Central memory CD8-positive, alpha-beta T cell (primary cell): ENCODE measurements around the gene ANKIB1.

Source experiments
- ATAC-seq: fragments of 150-1000 bp; cut with Tn5 transposase; replicated peaks from 2 replicates; pipeline ENCODE4 v1.10.0; 2022; ENCODE audit warnings: mild to moderate bottlenecking, moderate FRiP score, moderate number of reproducible peaks; ENCODE audit not compliant: poor library complexity, severe bottlenecking; ENCODE audit errors: extremely low read depth
- DNase-seq, 2 donors: peaks; one replicate each; pipeline ENCODE4 v3.0.0; 2021; ENCODE audit warnings: low spot score in 2 of 2
- H3K27ac Mint-ChIP-seq: one replicate; pipeline ENCODE4 v1.8.0; 2022; ENCODE audit warnings: low read depth, mild to moderate bottlenecking, moderate library complexity, mixed read lengths
- H3K27me3 Mint-ChIP-seq: one replicate; pipeline ENCODE4 v1.8.0; 2022; ENCODE audit warnings: mixed read lengths
- H3K36me3 Mint-ChIP-seq: one replicate; pipeline ENCODE4 v1.8.0; 2022; ENCODE audit warnings: mild to moderate bottlenecking, moderate library complexity, mixed read lengths; ENCODE audit not compliant: insufficient read depth
- H3K4me1 Mint-ChIP-seq: one replicate; pipeline ENCODE4 v1.8.0; 2022; ENCODE audit warnings: mixed read lengths
- H3K4me3 Mint-ChIP-seq: one replicate; pipeline ENCODE4 v1.8.0; 2022; ENCODE audit warnings: mild to moderate bottlenecking, moderate library complexity, mixed read lengths
- H3K9me3 Mint-ChIP-seq: one replicate; pipeline ENCODE4 v1.8.0; 2022; ENCODE audit warnings: mixed read lengths

Gene ANKIB1

DNA sequence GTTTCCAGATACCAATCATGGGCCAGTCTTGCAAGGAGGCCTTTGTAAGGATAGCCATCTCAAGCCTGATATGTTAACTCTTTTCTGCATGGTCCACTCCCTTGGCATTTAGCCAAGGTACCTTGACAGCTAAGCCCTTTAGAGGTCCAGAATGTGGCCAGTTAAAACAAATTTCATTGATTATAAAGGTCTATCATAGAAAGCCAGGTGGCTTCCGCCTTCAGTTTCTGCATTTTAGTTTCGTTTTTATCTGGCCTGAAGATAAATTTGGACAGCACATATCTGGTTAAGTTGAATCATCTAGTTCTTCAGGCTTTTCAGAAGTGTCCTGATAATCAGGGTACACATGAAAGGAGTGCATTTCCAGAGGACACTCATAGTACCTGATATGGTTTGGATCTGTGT is 30.7 kb downstream of the ANKIB1 start:
- H3K27me3 Mint-ChIP-seq = no peaks in the 10 kb centered on the region
- DNase-seq (no peak), ATAC-seq (no peak)
- H3K36me3 Mint-ChIP-seq = peaks cover 6% of the 10 kb centered on the region
- peak overlapping the region; percentile 32 for H3K27ac Mint-ChIP-seq
- no peak overlapping the region for H3K4me3 Mint-ChIP-seq
- H3K4me1 Mint-ChIP-seq = peaks cover 40% of the 10 kb centered on the region
- no peaks in the 10 kb centered on the region for H3K9me3 Mint-ChIP-seq

DNA sequence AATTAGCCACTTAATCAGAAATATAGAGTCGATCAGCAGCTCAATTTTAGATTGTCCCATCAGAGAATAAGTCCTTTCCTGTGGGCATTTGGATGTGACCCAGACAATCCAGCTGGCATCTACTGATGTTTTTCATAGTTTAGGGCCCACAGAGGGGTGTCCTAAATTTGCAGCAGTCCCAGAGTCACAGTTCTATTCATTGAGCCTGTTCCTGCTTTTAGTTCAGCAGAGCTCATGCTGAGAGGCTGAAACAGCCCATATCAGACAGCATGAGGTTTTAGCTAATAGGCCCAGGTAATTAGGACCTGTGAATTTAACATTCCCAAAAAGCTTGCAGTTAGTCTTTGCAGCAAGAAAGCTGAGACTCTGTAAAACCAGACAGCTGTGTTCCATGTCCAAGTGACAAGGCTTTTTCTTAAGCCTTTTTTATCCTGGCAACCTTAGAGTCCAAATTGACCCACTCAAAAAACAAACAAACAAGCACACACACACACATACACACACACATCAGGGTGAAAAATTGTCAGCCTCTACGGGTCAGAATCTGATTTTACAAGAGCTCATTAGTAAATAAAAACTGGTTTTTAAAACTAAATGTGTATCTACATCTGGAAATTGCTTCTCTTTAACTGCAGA is 33.7 kb downstream of the ANKIB1 start:
- no peaks in the 10 kb centered on the region for H3K27me3 Mint-ChIP-seq
- no peak for DNase-seq
- peaks cover 4% of the 10 kb centered on the region for H3K36me3 Mint-ChIP-seq

DNA sequence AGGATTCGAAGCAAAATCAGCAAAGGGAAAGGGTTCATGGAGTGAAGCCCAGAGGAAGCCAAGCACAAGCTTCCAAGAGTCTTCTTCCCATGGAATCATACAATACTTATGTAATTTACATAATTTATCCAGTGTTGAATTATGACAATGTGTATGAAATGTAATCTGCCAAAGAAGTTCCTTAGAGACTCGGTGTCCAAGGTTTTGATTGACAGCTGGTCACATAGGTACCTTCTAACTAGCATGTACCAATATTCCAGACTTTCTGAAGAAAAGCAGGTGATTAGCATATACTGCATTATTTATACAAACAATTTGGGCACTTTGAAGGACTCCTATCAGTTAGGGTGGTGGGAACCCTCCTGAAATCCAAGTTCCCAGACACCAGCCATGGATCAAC is 35.3 kb downstream of the ANKIB1 start:
- no peak for ATAC-seq
- Mint-ChIP-seq H3K4me1 (peaks cover 34% of the 10 kb centered on the region), H3K9me3 (no peaks in the 10 kb centered on the region), H3K4me3 (no peak overlapping the region), H3K36me3 (peaks cover 4% of the 10 kb centered on the region), H3K27me3 (no peaks in the 10 kb centered on the region), H3K27ac (no peak overlapping the region)
- no peak for DNase-seq

More for the DNA sequence above, 33.7 kb downstream of the ANKIB1 start:
- Mint-ChIP-seq H3K4me3 (no peak overlapping the region), H3K9me3 (no peaks in the 10 kb centered on the region), H3K4me1 (peaks cover 31% of the 10 kb centered on the region), H3K27ac (no peak overlapping the region)
- ATAC-seq = no peak

DNA sequence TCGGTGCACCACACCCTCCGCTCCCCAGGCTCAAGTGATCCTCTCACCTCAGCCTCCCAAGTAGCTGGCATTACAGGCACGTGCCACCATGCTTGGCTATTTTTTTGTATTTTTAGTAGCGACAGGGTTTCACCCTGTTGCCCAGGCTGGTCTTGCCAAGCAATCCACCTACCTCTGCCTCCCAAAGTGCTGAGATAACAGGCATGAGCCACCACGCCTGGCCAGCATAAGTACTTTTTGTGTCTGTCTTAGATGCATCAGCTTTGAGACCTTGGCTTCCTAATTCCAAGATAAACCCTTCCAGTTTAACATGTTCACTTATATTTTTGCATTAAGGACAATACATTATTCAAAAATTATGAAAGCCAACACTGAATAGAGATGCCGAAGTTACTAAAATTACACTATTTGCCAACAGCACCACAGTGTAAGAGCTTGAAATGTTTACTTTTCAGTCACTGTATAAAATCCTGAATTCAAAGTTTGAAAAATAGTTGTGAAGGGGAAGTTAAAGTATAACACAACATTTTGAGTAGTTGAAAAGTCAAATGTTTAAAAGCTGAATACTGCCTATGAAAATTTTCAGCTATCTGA is 36.5 kb downstream of the ANKIB1 start:
- peaks cover 39% of the 10 kb centered on the region for H3K4me1 Mint-ChIP-seq
- H3K36me3 Mint-ChIP-seq = peaks cover 4% of the 10 kb centered on the region
- no peak overlapping the region for H3K4me3 Mint-ChIP-seq
- H3K27ac Mint-ChIP-seq = no peak overlapping the region
- H3K9me3 Mint-ChIP-seq = no peaks in the 10 kb centered on the region
- no peaks in the 10 kb centered on the region for H3K27me3 Mint-ChIP-seq
- no peak for ATAC-seq
- DNase-seq = no peak

DNA sequence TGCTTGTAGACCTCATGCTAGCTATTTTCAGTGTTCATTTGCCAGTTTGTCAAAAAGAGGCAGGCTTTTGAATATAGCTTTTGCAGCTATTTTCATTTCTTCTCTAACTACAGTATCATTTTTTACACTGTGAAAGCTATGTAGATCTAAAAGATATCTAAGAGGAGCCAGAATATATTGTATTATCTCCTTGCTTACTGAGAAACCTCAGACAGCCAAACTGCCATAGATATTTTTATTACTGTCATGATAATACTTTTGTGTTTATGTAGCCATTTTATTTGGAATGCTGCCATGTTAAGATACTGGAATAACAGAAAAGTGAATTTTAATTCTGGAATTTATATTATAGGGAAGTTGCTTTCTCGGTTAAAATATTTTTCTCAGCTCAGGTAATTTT is 37.2 kb downstream of the ANKIB1 start:
- peaks cover 4% of the 10 kb centered on the region for H3K36me3 Mint-ChIP-seq
- H3K4me1 Mint-ChIP-seq = peaks cover 38% of the 10 kb centered on the region
- no peaks in the 10 kb centered on the region for H3K27me3 Mint-ChIP-seq
- H3K9me3 Mint-ChIP-seq = no peaks in the 10 kb centered on the region
- ATAC-seq (no peak), DNase-seq (no peak)
- H3K27ac Mint-ChIP-seq = no peak overlapping the region
- H3K4me3 Mint-ChIP-seq = no peak overlapping the region

DNA sequence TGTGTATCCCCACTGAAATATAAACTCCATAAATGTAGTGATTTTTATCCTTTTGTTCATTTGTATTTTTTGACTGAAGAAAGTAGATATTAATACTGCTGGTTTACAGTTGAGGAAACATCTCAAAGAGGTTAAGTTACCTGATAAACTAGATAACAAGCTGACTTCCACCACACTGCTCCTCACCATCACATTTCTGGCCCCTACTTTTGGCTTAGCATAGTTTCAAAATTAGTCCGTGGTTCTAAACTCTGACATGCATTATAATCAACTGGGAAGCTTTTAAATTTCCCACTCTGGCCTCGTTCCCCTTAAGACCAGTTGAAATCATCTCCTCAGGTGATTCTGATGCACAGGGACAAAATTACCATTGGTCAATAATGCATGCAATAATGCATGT is 43.5 kb downstream of the ANKIB1 start:
- Mint-ChIP-seq H3K4me3 (no peak overlapping the region), H3K27ac (no peak overlapping the region), H3K4me1 (peaks cover 56% of the 10 kb centered on the region), H3K36me3 (no peaks in the 10 kb centered on the region), H3K9me3 (no peaks in the 10 kb centered on the region), H3K27me3 (no peaks in the 10 kb centered on the region)
- ATAC-seq (no peak), DNase-seq (no peak)

DNA sequence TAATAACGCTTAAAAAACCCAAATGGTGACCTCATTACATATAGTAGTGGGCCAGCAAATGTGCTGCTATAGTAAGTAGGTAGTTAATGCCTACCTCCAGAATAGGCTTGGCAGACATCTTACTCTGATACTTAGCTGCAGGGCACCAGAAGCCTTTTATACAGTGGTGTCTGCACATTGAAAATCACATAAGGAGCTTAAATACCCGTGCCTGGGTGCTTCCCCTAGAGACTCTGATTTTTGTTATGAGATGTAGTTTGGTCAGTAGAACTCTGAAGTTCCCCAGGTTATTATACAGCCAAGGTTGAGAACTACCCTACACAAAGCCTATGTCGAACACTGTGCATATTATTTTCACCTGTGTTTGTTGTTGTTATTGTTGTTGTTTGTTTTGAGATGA is 47.2 kb downstream of the ANKIB1 start:
- no peak for DNase-seq
- Mint-ChIP-seq H3K9me3 (no peaks in the 10 kb centered on the region), H3K27ac (no peak overlapping the region), H3K27me3 (no peaks in the 10 kb centered on the region), H3K4me3 (no peak overlapping the region), H3K36me3 (peaks cover 3% of the 10 kb centered on the region), H3K4me1 (peaks cover 31% of the 10 kb centered on the region)
- no peak for ATAC-seq

DNA sequence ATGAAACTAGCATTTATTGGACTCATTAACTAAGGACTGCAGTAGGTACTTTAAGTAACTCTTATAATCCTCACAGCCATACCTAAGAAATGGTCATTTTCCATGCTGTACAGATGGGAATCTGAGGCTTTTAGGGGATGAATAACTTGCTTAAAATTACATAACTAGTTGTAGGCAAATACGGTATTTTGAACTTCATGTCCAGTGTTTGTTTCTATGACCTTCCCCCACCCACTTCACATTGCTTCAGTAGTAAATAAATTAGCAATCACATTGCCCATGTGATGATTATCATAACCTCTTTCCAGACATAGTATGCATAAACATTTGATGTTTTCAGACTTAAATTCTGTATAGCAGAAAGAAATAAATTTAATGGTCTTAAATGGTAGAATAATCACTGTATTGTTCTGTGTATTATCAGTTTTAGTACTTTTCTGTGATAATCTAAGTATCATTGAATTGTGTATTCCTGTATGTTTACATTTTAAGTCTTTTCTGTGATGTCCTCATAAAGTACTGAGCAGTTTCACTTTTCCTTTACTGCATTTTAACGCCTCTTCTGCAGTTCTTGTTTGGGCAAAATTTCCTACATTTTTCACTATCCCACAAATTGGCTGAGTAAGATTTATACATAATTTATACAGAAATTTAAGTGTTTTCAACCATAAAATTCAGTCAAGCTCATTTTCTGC is 48.3 kb downstream of the ANKIB1 start:
- Mint-ChIP-seq H3K4me1 (peaks cover 31% of the 10 kb centered on the region), H3K27me3 (no peaks in the 10 kb centered on the region), H3K4me3 (no peak overlapping the region), H3K36me3 (peaks cover 4% of the 10 kb centered on the region), H3K27ac (peak overlapping the region; percentile 31), H3K9me3 (no peaks in the 10 kb centered on the region)
- no peak for DNase-seq
- ATAC-seq = no peak

DNA sequence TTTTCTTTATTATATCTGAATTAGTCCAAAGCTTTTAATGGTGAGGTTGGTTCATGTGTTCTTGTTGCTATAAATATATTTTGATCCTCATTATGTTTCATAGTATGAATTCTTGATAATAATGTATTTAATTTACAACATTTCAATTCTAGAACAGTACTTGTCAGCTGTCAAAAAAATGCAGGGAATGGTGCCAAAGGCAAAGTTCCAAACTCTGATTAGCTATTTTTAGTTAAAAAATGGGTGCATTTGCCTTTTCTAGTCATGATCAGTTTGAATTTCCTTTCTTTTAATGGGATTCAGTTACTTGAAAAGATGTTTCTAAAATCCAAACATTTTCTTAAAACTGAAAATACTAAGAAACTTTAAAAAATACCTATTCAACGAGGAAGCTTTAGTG is 49.6 kb downstream of the ANKIB1 start:
- H3K4me3 Mint-ChIP-seq = no peak overlapping the region

DNA sequence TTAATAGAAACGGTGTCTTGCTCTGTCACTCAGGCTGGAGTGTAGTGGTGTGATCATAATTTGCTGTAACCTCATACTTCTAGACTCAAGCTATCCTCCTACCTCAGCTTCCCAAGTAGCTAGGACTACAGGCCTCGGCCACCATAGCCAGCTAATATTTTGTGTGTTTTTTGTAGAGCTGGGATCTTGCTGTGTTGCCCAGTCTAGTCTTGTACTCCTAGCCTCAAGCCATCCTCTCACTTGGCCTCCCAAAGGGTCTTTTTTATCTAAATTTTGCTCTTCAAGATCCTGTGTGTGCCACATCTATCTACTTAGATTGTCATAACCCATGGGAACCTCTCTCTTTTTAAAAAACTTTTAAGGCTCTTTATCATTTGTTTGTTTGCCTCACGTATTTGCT is 50.5 kb downstream of the ANKIB1 start:
- H3K27me3 Mint-ChIP-seq = no peaks in the 10 kb centered on the region
- H3K4me1 Mint-ChIP-seq = peaks cover 13% of the 10 kb centered on the region
- peaks cover 5% of the 10 kb centered on the region for H3K36me3 Mint-ChIP-seq
- no peaks in the 10 kb centered on the region for H3K9me3 Mint-ChIP-seq
- DNase-seq = no peak
- H3K4me3 Mint-ChIP-seq = no peak overlapping the region
- ATAC-seq = no peak
- H3K27ac Mint-ChIP-seq = no peak overlapping the region

More for the DNA sequence above, 49.6 kb downstream of the ANKIB1 start:
- ATAC-seq (no peak), DNase-seq (no peak)
- peaks cover 5% of the 10 kb centered on the region for H3K36me3 Mint-ChIP-seq
- H3K27ac Mint-ChIP-seq = no peak overlapping the region
- H3K27me3 Mint-ChIP-seq = no peaks in the 10 kb centered on the region
- H3K9me3 Mint-ChIP-seq = no peaks in the 10 kb centered on the region
- peaks cover 18% of the 10 kb centered on the region for H3K4me1 Mint-ChIP-seq

DNA sequence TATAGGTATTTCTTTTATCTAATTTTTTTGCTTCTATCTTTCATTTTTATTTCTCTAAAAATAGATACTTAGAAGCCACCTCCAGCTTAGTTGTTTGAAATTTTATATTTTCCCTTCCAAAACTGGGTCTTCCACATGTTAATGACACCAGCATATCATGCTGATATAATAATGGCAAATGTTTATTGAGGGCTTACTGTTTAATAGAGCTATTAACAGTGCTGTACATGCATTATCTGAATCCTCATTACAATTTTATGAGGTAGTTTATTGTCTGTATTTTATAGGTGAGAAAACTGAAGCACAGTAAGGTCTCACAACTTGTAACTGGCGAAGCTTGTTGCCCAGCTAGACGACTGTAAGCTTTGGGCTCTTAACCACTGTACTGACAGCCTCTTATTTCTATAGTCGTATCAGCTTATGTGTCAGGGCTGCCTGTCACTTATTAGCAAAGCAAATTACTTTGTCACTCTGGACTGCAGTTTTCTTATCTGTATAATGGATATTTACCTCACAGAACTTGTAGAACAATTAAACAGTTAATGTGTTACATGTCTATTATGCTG is 51.2 kb downstream of the ANKIB1 start:
- H3K27ac Mint-ChIP-seq = no peak overlapping the region
- no peaks in the 10 kb centered on the region for H3K9me3 Mint-ChIP-seq
- ATAC-seq = no peak
- no peak for DNase-seq
- H3K4me1 Mint-ChIP-seq = peaks cover 13% of the 10 kb centered on the region
- H3K27me3 Mint-ChIP-seq = no peaks in the 10 kb centered on the region
- peaks cover 5% of the 10 kb centered on the region for H3K36me3 Mint-ChIP-seq
- H3K4me3 Mint-ChIP-seq = no peak overlapping the region

DNA sequence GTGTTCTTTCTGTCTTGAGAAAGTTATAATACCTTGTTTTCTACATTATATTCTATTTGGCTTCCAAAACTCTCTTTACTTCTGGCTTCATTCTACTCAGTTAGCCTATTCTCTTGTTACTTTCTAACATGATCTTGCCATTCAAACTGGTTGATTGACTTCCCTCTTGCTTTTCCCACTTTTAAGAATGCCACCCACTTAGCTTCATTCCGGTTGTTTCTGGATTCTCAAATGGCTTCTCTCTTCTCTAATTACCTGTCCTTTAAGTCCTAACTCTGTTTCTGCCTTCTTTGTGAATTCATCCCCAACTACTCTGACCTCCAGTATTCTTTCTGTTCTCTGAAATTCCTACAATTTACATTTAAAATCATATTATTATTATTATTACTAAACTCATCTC is 52.0 kb downstream of the ANKIB1 start:
- peaks cover 5% of the 10 kb centered on the region for H3K36me3 Mint-ChIP-seq
- no peak overlapping the region for H3K27ac Mint-ChIP-seq
- H3K9me3 Mint-ChIP-seq = no peaks in the 10 kb centered on the region
- no peaks in the 10 kb centered on the region for H3K27me3 Mint-ChIP-seq
- H3K4me1 Mint-ChIP-seq = peaks cover 13% of the 10 kb centered on the region
- H3K4me3 Mint-ChIP-seq = no peak overlapping the region
- DNase-seq (no peak), ATAC-seq (no peak)

DNA sequence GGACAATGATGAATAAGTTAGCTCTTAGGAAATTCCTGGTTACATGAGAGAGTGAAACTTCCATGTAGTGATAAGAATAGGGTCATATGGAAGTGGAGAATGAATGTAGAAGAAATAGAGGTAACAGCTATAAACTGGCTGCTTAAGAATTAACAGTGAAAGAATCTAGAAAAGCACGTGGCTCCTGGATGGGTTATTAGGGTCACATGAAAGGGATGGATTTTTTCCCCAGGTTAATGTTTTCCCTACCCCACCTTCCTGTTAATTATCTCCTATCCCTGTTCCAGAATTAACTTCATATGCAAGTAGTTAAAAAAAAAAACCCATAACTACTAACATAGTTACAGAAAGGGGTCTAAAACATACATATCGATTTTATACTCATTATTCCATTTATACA is 58.0 kb downstream of the ANKIB1 start:
- no peak overlapping the region for H3K4me3 Mint-ChIP-seq
- H3K9me3 Mint-ChIP-seq = no peaks in the 10 kb centered on the region
- no peaks in the 10 kb centered on the region for H3K27me3 Mint-ChIP-seq
- ATAC-seq (no peak), DNase-seq (no peak)
- H3K36me3 Mint-ChIP-seq = peaks cover 10% of the 10 kb centered on the region
- no peaks in the 10 kb centered on the region for H3K4me1 Mint-ChIP-seq
- no peak overlapping the region for H3K27ac Mint-ChIP-seq
